ENCODE results near the gene GULP1.
"Not testable (repeated sequence)": the region's sequence is repeated elsewhere in the genome, so short reads cannot be mapped to it uniquely, and the experiment has no call there.

GULP1 gene
- 0.05 to 0.09 reads per million in 2 donors for total RNA-seq

- peak; percentile 5 for DNase-seq
These were observed at the start of gene GULP1 for GRCh38 chr2:188291617-188292347. Gene GULP1, plus strand, starts transcription at chr2:188291874. Its CDS starts 185,829 bp downstream, at chr2:188477703.

- DNase-seq: no peak
These were observed 48.3 kb upstream of the GULP1 start for GRCh38 chr2:188243381-188243780.

GRCh38 chr2:188244383-188244782 lies 47.3 kb upstream of the GULP1 start:
- no peak for DNase-seq

- DNase-seq: no peak
These were observed 46.4 kb upstream of the GULP1 start for GRCh38 chr2:188245230-188245629.

GRCh38 chr2:188248513-188248912 lies 43.2 kb upstream of the GULP1 start:
- DNase-seq: no peak

- DNase-seq: no peak
These were observed 40.6 kb upstream of the GULP1 start for GRCh38 chr2:188251034-188251433.

- no peak for DNase-seq
These were observed 35.3 kb upstream of the GULP1 start for GRCh38 chr2:188256420-188256819.

- DNase-seq: no peak
These were observed 26.4 kb upstream of the GULP1 start for GRCh38 chr2:188265315-188265714.

- DNase-seq: no peak
These were observed 23.9 kb upstream of the GULP1 start for GRCh38 chr2:188267776-188268175.

- DNase-seq: no peak
These were observed 22.7 kb upstream of the GULP1 start for GRCh38 chr2:188269004-188269403.

- DNase-seq: no peak
These were observed 19.6 kb upstream of the GULP1 start for GRCh38 chr2:188272121-188272520.

GRCh38 chr2:188274274-188274673 lies 17.4 kb upstream of the GULP1 start:
- DNase-seq: no peak

GRCh38 chr2:188276255-188276654 lies 15.4 kb upstream of the GULP1 start:
- DNase-seq: no peak

- no peak for DNase-seq
These were observed 13.9 kb upstream of the GULP1 start for GRCh38 chr2:188277786-188278185.

GRCh38 chr2:188278388-188279092 lies 13.1 kb upstream of the GULP1 start:
- no peak for DNase-seq

- DNase-seq: no peak
These were observed 12.6 kb upstream of the GULP1 start for GRCh38 chr2:188279093-188279445.

- no peak for DNase-seq
These were observed 10.9 kb upstream of the GULP1 start for GRCh38 chr2:188280811-188281222.

- no peak for DNase-seq
These were observed 8.8 kb upstream of the GULP1 start for GRCh38 chr2:188282907-188283306.

GRCh38 chr2:188284251-188284650 lies 7.4 kb upstream of the GULP1 start:
- not testable (repeated sequence) for DNase-seq

GRCh38 chr2:188285049-188285448 lies 6.6 kb upstream of the GULP1 start:
- no peak for DNase-seq

- no peak for DNase-seq
These were observed 5.9 kb upstream of the GULP1 start for GRCh38 chr2:188285774-188286173.

- DNase-seq: no peak
These were observed 495 bp upstream of the GULP1 start for GRCh38 chr2:188291142-188291616.

- DNase-seq: peak; percentile 7
These were observed 920 bp downstream of the GULP1 start for GRCh38 chr2:188292348-188293239.

Data from activated gamma-delta T cell (primary cell).